WERI-Rb-1 (cell line): ENCODE results near the gene APLF.

Experiments
- DNase-seq: peaks from one replicate; pipeline ENCODE4 v3.0.0-alpha.2; 2020
- H3K27ac ChIP-seq: fragments of 250-450 bp; sonication (Bioruptor Pico); 2 replicates; pipeline ENCODE4 v1.5.1; 2020; ENCODE audit warnings: mild to moderate bottlenecking, moderate library complexity
- H3K27me3 ChIP-seq: fragments of 250-450 bp; sonication (Bioruptor Pico); 2 replicates; pipeline ENCODE4 v1.5.1; 2021; ENCODE audit warnings: mild to moderate bottlenecking, low read depth, moderate library complexity; ENCODE audit not compliant: insufficient read depth, severe bottlenecking
- H3K36me3 ChIP-seq: fragments of 250-450 bp; sonication (Bioruptor Pico); 2 replicates; pipeline ENCODE4 v1.5.1; 2020; ENCODE audit warnings: mild to moderate bottlenecking, moderate library complexity
- H3K4me3 ChIP-seq: 2 replicates; pipeline ENCODE4 v1.5.1; 2011; ENCODE audit warnings: low read depth, mild to moderate bottlenecking, control low read depth, low read length
- H3K9me3 ChIP-seq: fragments of 250-450 bp; sonication (Bioruptor Pico); 2 replicates; pipeline ENCODE4 v1.5.1; 2021; ENCODE audit warnings: mild to moderate bottlenecking, moderate library complexity; ENCODE audit not compliant: severe bottlenecking
- TF ChIP-seq, protein P1 (sequence below): IDR thresholded peaks from 2 replicates; pipeline ENCODE4 v1.5.1; 2011; ENCODE audit warnings: low read depth, mild to moderate bottlenecking, control low read depth, inconsistent platforms, low read length

The APLF gene

GRCh38 chr2:68501768-68502167, 34.4 kb downstream of the APLF start:
- TF ChIP-seq, protein P1, sequence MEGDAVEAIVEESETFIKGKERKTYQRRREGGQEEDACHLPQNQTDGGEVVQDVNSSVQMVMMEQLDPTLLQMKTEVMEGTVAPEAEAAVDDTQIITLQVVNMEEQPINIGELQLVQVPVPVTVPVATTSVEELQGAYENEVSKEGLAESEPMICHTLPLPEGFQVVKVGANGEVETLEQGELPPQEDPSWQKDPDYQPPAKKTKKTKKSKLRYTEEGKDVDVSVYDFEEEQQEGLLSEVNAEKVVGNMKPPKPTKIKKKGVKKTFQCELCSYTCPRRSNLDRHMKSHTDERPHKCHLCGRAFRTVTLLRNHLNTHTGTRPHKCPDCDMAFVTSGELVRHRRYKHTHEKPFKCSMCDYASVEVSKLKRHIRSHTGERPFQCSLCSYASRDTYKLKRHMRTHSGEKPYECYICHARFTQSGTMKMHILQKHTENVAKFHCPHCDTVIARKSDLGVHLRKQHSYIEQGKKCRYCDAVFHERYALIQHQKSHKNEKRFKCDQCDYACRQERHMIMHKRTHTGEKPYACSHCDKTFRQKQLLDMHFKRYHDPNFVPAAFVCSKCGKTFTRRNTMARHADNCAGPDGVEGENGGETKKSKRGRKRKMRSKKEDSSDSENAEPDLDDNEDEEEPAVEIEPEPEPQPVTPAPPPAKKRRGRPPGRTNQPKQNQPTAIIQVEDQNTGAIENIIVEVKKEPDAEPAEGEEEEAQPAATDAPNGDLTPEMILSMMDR = no peak
- no peak overlapping the region for H3K4me3 ChIP-seq
- no peak overlapping the region for H3K27ac ChIP-seq
- H3K36me3 ChIP-seq = no peaks in the 10 kb centered on the region
- no peaks in the 10 kb centered on the region for H3K27me3 ChIP-seq
- H3K9me3 ChIP-seq = peaks cover 3% of the 10 kb centered on the region
- no peak for DNase-seq

DNA sequence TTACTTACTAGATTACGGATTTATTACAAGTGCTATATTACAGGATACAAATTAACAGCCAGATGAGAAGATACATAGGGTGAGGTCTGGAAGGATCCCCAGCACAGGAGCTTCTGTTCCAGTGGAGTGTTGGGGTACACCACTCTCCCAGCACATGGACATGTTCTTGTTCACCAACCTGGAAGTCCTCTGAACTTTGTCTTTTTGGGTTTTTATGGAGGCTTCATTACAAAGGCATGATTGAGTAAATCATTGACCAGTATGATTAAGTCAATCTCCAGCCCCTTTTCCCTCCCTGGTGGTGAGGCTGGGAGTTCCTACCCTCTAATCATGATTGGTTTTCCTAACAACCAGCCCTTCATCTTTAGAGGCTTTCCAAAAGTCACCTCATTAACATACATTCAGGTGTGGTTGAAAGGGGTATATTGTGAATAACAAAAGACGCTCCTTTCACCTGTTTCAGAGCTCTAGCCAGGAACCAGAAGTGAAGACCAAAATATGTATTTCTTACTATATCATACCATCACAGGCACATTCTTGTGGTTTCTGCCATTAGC, 38.3 kb downstream of the APLF start:
- H3K4me3 ChIP-seq = no peak overlapping the region
- H3K27ac ChIP-seq = no peak overlapping the region
- H3K9me3 ChIP-seq = no peaks in the 10 kb centered on the region
- no peak for DNase-seq
- TF ChIP-seq, protein P1 = no peak
- no peaks in the 10 kb centered on the region for H3K36me3 ChIP-seq
- no peaks in the 10 kb centered on the region for H3K27me3 ChIP-seq

GRCh38 chr2:68506170-68506569, 38.8 kb downstream of the APLF start:
- TF ChIP-seq, protein P1 = no peak
- Histone ChIP-seq H3K27ac (no peak overlapping the region), H3K9me3 (no peaks in the 10 kb centered on the region), H3K27me3 (no peaks in the 10 kb centered on the region), H3K4me3 (no peak overlapping the region), H3K36me3 (no peaks in the 10 kb centered on the region)
- DNase-seq = no peak

- H3K4me3 ChIP-seq = no peak overlapping the region
- TF ChIP-seq, protein P1 = no peak
- no peaks in the 10 kb centered on the region for H3K9me3 ChIP-seq
- no peak for DNase-seq
- no peak overlapping the region for H3K27ac ChIP-seq
- no peaks in the 10 kb centered on the region for H3K36me3 ChIP-seq
- no peaks in the 10 kb centered on the region for H3K27me3 ChIP-seq
These were observed 44.9 kb downstream of the APLF start for GRCh38 chr2:68512326-68512725.

GRCh38 chr2:68512966-68513365, 45.6 kb downstream of the APLF start:
- TF ChIP-seq, protein P1 = no peak
- Histone ChIP-seq H3K36me3 (no peaks in the 10 kb centered on the region), H3K27ac (no peak overlapping the region), H3K4me3 (no peak overlapping the region), H3K27me3 (no peaks in the 10 kb centered on the region), H3K9me3 (no peaks in the 10 kb centered on the region)
- DNase-seq = no peak

- no peak for DNase-seq
- TF ChIP-seq, protein P1 = no peak
- H3K27ac ChIP-seq = no peak overlapping the region
These were observed 47.0 kb downstream of the APLF start for GRCh38 chr2:68514316-68514929.

More at GRCh38 chr2:68514316-68514929, 47.0 kb downstream of the APLF start:
- Histone ChIP-seq H3K4me3 (no peak overlapping the region), H3K36me3 (no peaks in the 10 kb centered on the region), H3K27me3 (no peaks in the 10 kb centered on the region), H3K9me3 (no peaks in the 10 kb centered on the region)
